Thoracic aorta (tissue), 2 donors: ENCODE measurements around the gene CYGB. TPM values are rescaled to one million over a fixed set of nuclear protein-coding genes. Genes with fewer than 3 reads are reported as not detected.

Experiments
- ATAC-seq: fragments of 150-250 bp; one replicate; pipeline ENCODE4 v1.8.0; 2017; ENCODE audit warnings: low read depth; ENCODE audit not compliant: insufficient number of reproducible peaks, low FRiP score
- DNase-seq: peaks from one replicate; pipeline ENCODE4 v3.0.0-alpha.2; 2020; ENCODE audit warnings: low spot score
- H3K27ac ChIP-seq, 2 donors: fragments of 200-600 bp; sonication (generic); 1 replicate in 1 of 2; 2 replicates in 1 of 2; pipeline ENCODE4 v1.5.1; 2016; ENCODE audit warnings: mild to moderate bottlenecking in 2 of 2, moderate library complexity in 2 of 2
- H3K27me3 ChIP-seq: fragments of 200-600 bp; sonication (generic); replicated peaks from 2 replicates; pipeline ENCODE4 v1.6.0; 2016; ENCODE audit warnings: mild to moderate bottlenecking; ENCODE audit not compliant: insufficient read depth
- H3K36me3 ChIP-seq: fragments of 200-600 bp; sonication (generic); one replicate; pipeline ENCODE4 v1.5.1; 2016
- H3K4me1 ChIP-seq, 2 donors: fragments of 200-600 bp; sonication (generic); 1 replicate in 1 of 2; 2 replicates in 1 of 2; pipeline versions ENCODE4 v1.5.1 to v1.6.0; 2016; ENCODE audit warnings: low read depth in 2 of 2, mild to moderate bottlenecking in 1 of 2; ENCODE audit not compliant: control insufficient read depth in 1 of 2
- H3K4me3 ChIP-seq: fragments of 200-600 bp; sonication (generic); 2 replicates; pipeline ENCODE4 v1.5.1; 2016; ENCODE audit warnings: mild to moderate bottlenecking
- H3K9me3 ChIP-seq: fragments of 200-600 bp; sonication (generic); 2 replicates; pipeline ENCODE4 v1.5.1; 2016
- total RNA-seq, 2 donors: library from RNA; depleted of rRNA; stranded (reverse); fragments of >200 nt; gene quantifications; one replicate each; pipeline versions ENCODE4 v1.1.0 to v1.2.3, GENCODE V29; 2016
- TF ChIP-seq, protein P1 (sequence below): fragments of 200-600 bp; sonication (generic); IDR thresholded peaks from one replicate; pipeline ENCODE4 v1.5.1; 2019; ENCODE audit warnings: antibody characterized with exemption

CYGB gene
- total RNA-seq, 2 donors from 2014 or later, result 8.3 to 17.7 TPM

DNA sequence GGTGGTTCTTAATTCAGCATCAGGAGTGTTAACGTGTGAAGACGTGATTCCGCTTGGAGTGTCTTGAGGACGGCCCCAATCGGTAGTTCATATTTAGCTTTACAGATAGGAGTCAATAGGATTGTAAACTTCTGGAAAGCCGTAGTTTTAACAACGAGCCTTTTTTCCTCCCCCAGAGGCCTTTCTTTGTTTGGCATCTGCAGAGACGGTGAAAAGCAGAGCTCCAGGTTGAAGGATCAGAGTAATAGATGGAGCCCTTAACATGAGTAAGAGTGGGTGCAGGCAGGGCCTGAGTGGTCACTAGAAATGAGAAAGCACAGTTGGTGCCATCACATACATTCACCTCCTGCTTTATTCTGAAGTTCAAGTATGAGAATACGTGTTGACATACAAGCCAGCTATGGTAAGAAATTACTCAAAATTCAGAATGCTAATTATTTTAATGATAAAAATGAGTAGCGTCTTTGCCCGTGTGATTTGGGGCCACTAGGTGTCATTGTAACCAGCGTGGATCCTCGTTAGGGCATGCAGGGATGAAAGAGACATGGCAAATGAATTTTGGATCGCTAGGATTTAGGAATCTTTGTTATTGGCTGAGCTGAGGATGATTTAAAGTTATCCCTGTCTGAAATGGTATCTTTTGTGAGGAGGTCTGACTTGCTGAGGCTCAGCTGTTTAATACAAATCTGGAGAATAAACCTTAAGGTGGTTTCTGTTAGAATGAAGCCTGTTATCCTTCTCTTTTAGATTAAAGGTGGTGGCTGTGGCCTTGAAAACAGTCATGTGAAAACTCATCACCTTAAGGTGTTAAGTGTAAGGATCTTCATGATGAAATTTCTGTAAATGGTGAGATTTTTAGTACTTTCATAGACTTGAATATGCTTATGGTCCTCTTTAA is 20.9 kb upstream of the CYGB start:
- no peak for ATAC-seq
- H3K4me3 ChIP-seq, result peak overlapping the region; percentile 78
- no peaks in the 10 kb centered on the region for H3K27me3 ChIP-seq
- TF ChIP-seq, protein P1, sequence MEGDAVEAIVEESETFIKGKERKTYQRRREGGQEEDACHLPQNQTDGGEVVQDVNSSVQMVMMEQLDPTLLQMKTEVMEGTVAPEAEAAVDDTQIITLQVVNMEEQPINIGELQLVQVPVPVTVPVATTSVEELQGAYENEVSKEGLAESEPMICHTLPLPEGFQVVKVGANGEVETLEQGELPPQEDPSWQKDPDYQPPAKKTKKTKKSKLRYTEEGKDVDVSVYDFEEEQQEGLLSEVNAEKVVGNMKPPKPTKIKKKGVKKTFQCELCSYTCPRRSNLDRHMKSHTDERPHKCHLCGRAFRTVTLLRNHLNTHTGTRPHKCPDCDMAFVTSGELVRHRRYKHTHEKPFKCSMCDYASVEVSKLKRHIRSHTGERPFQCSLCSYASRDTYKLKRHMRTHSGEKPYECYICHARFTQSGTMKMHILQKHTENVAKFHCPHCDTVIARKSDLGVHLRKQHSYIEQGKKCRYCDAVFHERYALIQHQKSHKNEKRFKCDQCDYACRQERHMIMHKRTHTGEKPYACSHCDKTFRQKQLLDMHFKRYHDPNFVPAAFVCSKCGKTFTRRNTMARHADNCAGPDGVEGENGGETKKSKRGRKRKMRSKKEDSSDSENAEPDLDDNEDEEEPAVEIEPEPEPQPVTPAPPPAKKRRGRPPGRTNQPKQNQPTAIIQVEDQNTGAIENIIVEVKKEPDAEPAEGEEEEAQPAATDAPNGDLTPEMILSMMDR, result no peak
- H3K27ac ChIP-seq, result peak overlapping the region in 1 of 2 donors; percentile 81
- H3K36me3 ChIP-seq, result no peaks in the 10 kb centered on the region
- no peaks in the 10 kb centered on the region for H3K9me3 ChIP-seq
- H3K4me1 ChIP-seq, result peaks cover 5 to 31% of the 10 kb centered on the region in 2 donors
- DNase-seq, result no peak

DNA sequence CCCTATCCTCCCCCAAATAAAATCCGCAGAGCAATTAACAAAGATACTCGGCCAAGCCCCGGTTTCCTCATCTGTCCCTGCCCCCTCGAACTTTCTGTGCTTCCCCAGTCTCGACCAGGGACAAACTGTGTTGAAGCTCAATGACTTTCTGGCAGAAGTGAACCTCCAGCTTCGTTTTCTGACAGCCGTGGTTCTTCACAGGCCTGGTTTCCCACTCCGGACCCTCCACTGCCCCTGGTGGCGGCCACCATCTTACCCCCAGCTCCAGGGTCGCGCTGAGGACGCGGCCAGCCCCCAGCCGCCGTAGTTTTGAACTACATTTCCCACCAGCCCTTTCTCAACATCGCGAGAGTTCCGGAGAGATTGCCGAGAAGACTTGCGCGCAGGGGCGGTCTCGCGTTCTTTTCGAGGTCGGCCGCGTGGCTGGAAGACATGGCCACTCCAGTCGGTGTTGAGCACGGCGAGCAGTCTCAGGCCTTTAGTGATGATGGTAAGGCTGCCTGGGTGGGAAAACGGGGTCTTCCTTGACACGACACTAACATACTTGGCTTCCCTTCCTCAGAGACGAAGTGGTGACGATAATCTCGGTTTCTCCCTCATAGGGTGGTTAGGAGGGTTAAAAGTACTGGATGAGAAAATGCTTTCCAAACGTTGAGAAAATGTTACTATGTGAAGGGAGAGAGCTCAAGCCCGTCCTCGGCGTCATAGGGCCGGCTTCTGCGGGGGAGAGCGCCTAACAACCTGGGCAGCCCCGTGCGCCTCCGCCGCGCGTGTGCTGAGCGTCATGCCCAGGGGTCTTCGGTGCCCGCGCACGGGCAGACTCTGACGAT is 20.1 kb upstream of the CYGB start:
- ATAC-seq (peak; percentile 87), DNase-seq (peak; percentile 88)
- Histone ChIP-seq H3K27ac (peak overlapping the region; percentile 81 to 82), H3K36me3 (no peaks in the 10 kb centered on the region), H3K9me3 (no peaks in the 10 kb centered on the region), H3K4me1 (peaks cover 5 to 31% of the 10 kb centered on the region in 2 donors), H3K27me3 (no peaks in the 10 kb centered on the region), H3K4me3 (peak overlapping the region; percentile 78)
- TF ChIP-seq, protein P1, result peak; percentile 61

DNA sequence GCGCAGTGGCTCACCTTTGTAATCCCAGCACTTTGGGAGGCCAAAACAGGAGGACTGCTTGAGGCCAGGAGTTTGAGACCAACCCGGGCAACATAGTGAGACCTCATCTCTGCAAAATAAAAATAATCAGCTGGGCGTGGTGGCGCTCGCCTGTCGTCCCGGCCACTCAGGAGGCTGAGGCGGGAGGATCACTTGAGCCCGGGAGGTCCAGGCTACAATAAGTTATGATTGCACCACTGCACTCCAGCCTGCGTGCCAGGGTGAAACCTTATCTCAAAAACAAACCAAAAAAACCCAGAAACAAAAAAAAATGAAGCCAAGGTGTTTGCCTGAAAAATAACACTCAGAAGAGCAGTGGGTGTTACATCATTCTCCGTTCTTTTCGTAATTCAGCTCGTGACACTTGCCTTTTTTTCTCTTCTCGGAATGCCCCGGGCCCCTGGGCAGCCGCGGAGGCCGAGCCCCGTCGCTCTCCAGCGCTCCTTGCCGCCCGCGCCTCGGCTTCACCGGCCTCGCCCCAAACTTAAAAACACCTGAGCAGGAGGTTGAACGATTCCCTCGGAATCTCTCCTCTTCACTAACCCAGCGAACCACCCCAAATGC is 19.4 kb upstream of the CYGB start:
- Histone ChIP-seq H3K27me3 (no peaks in the 10 kb centered on the region), H3K4me1 (peaks cover 5 to 31% of the 10 kb centered on the region in 2 donors), H3K36me3 (no peaks in the 10 kb centered on the region), H3K27ac (peak overlapping the region; percentile 81 to 82), H3K4me3 (peak overlapping the region; percentile 78), H3K9me3 (no peaks in the 10 kb centered on the region)
- DNase-seq (no peak), ATAC-seq (no peak)
- TF ChIP-seq, protein P1, result no peak

DNA sequence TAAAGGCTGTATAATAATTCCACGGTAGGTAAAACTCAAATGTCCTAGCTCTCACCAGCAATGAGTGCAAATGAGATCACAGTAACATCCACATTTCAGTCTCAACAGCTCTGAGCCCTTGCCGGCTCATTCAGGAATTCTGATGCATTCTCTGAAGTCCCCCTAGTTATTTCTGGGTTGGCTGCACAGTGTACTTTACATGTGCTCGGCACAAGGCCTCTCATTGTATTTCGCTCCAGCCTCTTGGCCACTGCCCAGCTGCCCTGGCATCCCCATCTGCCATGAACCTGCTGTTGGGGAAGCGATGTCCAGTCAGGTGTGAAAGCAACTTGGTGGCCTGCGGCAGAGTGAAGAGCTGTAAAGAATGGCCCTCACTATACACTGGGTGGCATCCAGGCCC is 16.6 kb upstream of the CYGB start:
- H3K27ac ChIP-seq, result no peak overlapping the region
- peaks cover 0 to 19% of the 10 kb centered on the region in 2 donors for H3K4me1 ChIP-seq
- H3K36me3 ChIP-seq, result no peaks in the 10 kb centered on the region
- H3K9me3 ChIP-seq, result no peaks in the 10 kb centered on the region
- DNase-seq, result no peak
- no peak for ATAC-seq
- H3K4me3 ChIP-seq, result no peak overlapping the region
- no peaks in the 10 kb centered on the region for H3K27me3 ChIP-seq
- TF ChIP-seq, protein P1, result no peak
